ENCODE results near the gene SMIM35.

Gene SMIM35

DNA sequence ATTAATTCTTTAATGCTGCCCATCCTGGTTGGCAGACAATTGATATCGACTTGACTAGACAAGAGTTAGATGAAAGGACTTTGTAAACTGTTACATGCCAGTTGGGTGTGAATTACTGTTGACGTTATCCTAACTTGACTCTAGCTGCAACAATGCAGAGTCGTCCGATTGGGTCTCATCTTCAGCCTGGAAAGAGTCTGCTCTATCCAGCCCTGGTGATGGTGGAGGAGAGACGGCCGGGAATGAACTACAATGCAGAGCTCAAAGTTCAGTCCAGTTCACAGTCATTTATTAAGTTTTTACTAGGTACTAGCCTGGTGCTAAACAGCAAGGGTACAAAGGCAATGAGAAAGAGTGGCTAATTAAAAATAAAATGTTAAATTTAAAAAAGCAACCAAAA, 4.9 kb upstream of the SMIM35 start:
- no peak overlapping the region for H3K4me3 ChIP-seq (ENCODE audit: low read length)
- no peak for DNase-seq (ENCODE audit: low read depth)
- TF ChIP-seq, protein P1, sequence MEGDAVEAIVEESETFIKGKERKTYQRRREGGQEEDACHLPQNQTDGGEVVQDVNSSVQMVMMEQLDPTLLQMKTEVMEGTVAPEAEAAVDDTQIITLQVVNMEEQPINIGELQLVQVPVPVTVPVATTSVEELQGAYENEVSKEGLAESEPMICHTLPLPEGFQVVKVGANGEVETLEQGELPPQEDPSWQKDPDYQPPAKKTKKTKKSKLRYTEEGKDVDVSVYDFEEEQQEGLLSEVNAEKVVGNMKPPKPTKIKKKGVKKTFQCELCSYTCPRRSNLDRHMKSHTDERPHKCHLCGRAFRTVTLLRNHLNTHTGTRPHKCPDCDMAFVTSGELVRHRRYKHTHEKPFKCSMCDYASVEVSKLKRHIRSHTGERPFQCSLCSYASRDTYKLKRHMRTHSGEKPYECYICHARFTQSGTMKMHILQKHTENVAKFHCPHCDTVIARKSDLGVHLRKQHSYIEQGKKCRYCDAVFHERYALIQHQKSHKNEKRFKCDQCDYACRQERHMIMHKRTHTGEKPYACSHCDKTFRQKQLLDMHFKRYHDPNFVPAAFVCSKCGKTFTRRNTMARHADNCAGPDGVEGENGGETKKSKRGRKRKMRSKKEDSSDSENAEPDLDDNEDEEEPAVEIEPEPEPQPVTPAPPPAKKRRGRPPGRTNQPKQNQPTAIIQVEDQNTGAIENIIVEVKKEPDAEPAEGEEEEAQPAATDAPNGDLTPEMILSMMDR (conservative IDR thresholded peaks at IDR 0.05; ENCODE audit: low read depth, low read length), result no peak

DNA sequence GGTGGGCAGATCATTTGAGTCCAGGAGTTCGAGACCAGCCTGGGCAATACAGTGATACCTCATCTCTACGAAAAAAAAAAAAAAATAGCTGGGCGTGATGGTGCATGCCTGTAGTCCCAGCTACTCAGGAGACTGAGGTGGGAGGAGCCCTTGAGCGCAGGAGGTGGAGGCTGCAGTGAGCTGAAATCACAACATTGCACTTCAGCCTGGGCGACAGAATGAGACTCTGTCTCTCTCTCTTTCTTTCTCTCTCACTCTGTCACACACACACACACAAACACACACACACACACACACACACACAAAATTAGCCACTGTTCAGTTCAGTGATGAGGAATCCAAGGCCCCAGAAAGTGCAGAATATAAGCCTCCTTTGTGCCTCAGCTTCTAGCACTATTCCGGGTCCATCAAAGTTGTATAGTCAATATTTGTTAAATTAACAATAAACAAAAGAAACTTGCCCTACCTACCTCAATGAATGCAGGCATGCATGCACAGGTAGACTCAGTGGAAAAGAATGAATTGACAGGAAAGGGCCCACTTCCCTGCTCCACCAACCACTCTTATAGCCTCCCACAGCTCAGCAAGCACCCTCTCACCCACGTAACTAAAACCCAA, 3.9 kb upstream of the SMIM35 start:
- H3K4me3 ChIP-seq (ENCODE audit: low read length), result no peak overlapping the region
- TF ChIP-seq, protein P1 (conservative IDR thresholded peaks at IDR 0.05; ENCODE audit: low read depth, low read length), result no peak
- no peak for DNase-seq (ENCODE audit: low read depth)

DNA sequence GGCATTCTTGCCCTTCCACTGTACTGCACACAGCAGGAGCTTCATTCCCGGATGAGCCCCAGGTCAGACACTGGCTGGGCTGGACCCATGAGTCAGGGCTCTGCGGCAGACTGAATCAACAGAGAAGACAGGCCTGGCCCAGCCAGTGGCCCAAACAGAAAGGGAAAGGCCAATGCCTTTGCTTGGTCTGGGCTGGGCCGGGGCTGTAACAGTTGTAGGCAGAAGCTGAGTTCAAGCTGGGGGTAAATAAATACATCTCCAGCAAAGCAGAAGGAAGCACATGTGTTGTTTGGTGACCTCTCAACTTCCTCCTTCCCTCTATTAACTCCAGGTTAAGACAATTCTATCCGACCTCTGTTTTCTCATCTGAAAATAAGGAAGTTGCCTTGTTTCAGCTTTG, 1.8 kb upstream of the SMIM35 start:
- TF ChIP-seq, protein P1 (conservative IDR thresholded peaks at IDR 0.05; ENCODE audit: low read depth, low read length), result no peak
- DNase-seq (ENCODE audit: low read depth), result no peak
- H3K4me3 ChIP-seq (ENCODE audit: low read length), result no peak overlapping the region

DNA sequence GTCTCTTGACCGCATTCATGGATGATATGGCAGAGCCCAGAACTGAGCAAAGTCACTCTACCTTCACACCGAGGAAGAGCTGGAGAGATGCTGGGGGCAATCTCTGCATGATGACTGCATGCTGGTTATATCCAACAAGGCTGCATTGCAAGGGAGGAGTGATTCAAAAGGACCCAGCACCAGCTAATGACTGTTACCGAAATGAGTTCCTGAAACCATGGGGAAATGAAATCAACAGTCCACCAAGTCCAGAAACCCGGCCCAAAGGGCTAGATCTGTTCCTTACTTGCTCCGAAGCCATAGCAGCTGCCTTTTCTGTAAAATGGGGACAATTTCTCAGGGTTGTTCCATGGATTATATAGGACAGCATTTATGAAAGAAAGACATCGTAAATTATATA, 1.2 kb upstream of the SMIM35 start:
- TF ChIP-seq, protein P1 (conservative IDR thresholded peaks at IDR 0.05; ENCODE audit: low read depth, low read length), result no peak
- DNase-seq (ENCODE audit: low read depth), result no peak

DNA sequence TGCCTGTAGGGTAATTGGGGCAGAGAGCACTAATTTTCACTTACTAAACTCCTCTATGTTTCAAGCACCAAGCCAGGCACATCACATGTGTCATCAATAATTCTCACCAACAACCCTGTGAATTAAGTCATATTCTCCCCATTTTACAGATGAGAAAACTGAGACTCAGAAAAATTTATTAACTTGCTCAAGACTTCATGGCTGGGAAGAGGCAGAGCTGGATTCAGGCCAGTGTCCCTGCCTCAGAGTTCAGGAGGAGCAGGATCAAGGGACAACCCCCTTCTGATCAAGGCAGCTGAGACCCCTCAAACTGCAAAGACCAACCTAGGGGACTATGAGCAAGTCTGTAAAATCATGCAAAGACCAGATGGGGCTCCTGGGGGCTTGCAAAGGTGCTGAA, 2.1 kb downstream of the SMIM35 start:
- H3K4me3 ChIP-seq (ENCODE audit: low read length), result no peak overlapping the region
- no peak for DNase-seq (ENCODE audit: low read depth)
- TF ChIP-seq, protein P1 (conservative IDR thresholded peaks at IDR 0.05; ENCODE audit: low read depth, low read length), result no peak

More for the DNA sequence above, 1.2 kb upstream of the SMIM35 start:
- H3K4me3 ChIP-seq (ENCODE audit: low read length), result no peak overlapping the region

DNA sequence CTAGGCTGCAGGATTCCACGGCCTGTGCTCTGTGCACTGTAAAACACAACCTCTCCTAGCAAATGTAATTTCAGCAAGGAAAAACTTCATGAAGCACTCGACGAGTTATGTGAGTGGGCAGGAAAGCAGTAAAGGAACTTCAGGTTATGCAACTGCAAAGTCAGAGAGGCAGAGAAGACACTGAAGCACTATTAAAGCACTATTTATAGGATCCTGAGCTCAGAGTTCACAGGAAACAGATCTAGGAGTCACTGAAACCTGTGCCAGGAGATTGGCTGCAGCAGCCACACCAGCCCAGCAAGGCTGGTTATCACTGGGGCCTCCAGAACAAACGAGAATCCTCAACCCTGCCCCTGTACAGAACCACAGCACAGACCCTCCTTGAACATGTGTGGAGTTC, 2.5 kb downstream of the SMIM35 start:
- DNase-seq (ENCODE audit: low read depth), result no peak
- TF ChIP-seq, protein P1 (conservative IDR thresholded peaks at IDR 0.05; ENCODE audit: low read depth, low read length), result no peak
- H3K4me3 ChIP-seq (ENCODE audit: low read length), result no peak overlapping the region

DNA sequence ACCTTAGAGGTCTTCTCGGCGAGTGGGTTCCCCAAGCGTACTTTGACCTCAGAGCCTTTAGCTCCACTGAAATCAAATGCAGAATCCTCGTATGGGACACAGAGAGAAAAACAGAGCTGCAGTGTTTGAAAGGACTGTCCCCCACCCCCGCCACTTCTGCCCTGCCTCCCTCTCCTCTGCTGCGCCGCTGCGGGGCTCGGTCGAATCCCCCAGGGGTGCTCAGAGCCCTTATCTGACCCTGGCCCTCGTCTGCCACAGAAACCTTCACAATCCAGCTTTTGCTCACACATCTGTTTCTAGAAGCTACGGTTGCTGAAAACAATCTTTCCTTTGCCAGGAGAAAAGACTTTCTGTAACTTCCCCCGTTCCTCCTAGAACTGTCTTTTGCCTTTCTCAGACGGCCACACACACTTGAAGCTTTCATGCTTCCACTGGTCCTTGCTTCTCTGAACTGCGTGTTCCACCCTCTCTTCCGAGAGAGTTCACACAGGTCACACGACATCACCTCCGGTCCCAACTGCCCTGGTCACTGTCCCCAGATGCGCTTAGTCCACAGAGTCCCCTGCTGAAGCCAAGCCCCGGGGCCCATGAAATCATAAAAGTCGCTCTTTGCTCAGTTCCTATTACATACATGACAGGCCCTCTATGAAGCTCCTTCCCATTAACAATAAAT, 3.7 kb downstream of the SMIM35 start:
- TF ChIP-seq, protein P1 (conservative IDR thresholded peaks at IDR 0.05; ENCODE audit: low read depth, low read length), result no peak
- no peak overlapping the region for H3K4me3 ChIP-seq (ENCODE audit: low read length)
- DNase-seq (ENCODE audit: low read depth), result no peak

Measured in retinal pigment epithelial cell (primary cell).